Ovary (tissue), 3 donors: ENCODE measurements around the gene UMAD1.

Experiments
- EP300 ChIP-seq: sonication (generic); formaldehyde crosslinking; IDR thresholded peaks from one replicate; pipeline ENCODE4 v1.6.1; 2017; ENCODE audit warnings: antibody characterized with exemption
- POLR2A ChIP-seq: fragments of 450-650 bp; IDR thresholded peaks from one replicate; pipeline ENCODE4 v1.6.1; 2017; ENCODE audit warnings: antibody characterized with exemption, mild to moderate bottlenecking, moderate library complexity
- TF ChIP-seq, protein P1 (sequence below), 3 donors: fragments of 450-650 bp in 2 of 3; fragments of 200-600 bp in 1 of 3; IDR thresholded peaks; one replicate each; pipeline versions ENCODE4 v1.5.1 to v1.8.0; 2016 to 2022; ENCODE audit warnings: antibody characterized with exemption in 3 of 3, mild to moderate bottlenecking in 1 of 3
- donor health status: DM: no; HTN: no; CAD: no.

DNA sequence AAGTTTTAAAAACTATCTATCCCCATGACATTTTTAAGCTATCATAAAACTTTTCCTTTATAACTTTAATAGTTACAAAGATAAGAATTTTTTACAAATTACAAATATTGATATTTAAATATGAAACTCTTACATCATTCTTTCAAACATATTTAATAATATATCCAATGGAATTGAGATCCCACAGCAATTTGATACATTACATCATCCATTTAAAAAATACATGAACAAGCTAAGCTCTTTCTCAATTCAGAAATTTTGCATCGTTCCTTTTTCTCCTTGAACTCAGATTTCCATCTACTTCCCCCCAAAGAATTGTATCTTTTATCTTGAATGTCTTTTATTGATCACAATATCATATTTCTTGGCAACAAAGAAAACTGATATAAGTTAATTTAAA, 209.6 kb downstream of the UMAD1 start:
- TF ChIP-seq EP300 (no peak), POLR2A (no peak)
- TF ChIP-seq, protein P1, sequence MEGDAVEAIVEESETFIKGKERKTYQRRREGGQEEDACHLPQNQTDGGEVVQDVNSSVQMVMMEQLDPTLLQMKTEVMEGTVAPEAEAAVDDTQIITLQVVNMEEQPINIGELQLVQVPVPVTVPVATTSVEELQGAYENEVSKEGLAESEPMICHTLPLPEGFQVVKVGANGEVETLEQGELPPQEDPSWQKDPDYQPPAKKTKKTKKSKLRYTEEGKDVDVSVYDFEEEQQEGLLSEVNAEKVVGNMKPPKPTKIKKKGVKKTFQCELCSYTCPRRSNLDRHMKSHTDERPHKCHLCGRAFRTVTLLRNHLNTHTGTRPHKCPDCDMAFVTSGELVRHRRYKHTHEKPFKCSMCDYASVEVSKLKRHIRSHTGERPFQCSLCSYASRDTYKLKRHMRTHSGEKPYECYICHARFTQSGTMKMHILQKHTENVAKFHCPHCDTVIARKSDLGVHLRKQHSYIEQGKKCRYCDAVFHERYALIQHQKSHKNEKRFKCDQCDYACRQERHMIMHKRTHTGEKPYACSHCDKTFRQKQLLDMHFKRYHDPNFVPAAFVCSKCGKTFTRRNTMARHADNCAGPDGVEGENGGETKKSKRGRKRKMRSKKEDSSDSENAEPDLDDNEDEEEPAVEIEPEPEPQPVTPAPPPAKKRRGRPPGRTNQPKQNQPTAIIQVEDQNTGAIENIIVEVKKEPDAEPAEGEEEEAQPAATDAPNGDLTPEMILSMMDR (IDR thresholded peaks at IDR 0.05): no peak
